ENCODE measurements around the gene USP46.

The USP46 gene

DNA sequence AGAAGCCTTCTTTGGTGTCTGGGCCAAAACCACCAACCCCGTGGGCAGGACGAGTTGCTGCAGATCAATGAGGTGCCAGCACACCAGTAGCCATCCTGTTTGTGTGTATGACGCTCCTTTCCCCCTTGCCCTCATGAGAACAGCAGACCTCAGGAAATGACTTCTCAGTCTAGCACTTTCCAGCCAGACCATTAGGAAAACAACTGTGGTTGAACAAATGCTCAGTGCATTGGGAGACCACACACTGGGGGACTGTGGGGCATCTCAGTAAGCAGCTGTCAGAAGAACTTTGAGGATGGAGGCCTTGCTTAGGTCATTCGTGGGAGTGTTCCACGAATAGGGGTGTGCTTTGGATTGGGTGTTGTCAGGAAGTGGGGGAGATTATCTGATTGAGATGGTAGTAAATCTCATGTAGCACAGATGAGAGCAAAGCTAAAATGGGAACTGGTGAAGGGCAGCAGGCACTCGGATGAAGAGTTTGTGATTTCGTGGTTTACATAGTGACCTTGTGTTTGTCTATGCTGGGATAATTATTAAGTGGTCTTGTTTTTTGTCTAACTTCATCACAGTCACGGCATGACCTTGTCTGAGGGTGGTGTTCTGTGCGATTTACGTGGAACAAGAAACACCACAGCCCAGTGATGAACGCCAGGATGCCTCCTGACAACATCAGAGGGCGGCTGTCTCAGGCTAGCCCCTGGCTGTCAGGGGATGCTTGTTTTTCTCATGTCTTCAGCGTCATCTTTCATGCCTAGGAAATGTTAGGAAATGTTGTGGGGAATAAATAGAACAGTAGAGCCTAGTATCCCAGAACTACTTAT, 70.1 kb downstream of the USP46 start:
- H3K4me3 ChIP-seq (ENCODE audit: severe bottlenecking) = no peak overlapping the region
- no peaks in the 10 kb centered on the region for H3K36me3 ChIP-seq (ENCODE audit: low read depth)
- no peaks in the 10 kb centered on the region for H3K27me3 ChIP-seq (ENCODE audit: insufficient read depth, poor library complexity, severe bottlenecking)
- no peaks in the 10 kb centered on the region for H3K4me1 ChIP-seq (ENCODE audit: insufficient read depth, poor library complexity, severe bottlenecking)
- H3K9me3 ChIP-seq (ENCODE audit: severe bottlenecking) = no peaks in the 10 kb centered on the region
- ATAC-seq (ENCODE audit: low read depth) (peak; percentile 52), DNase-seq (ENCODE audit: low spot score) (no peak)
- H3K27ac ChIP-seq (ENCODE audit: poor library complexity, severe bottlenecking) = no peak overlapping the region
- no peak for TF ChIP-seq CTCF (IDR thresholded peaks at IDR 0.05; ENCODE audit: poor library complexity, severe bottlenecking)

- DNase-seq (ENCODE audit: low spot score) (no peak), ATAC-seq (ENCODE audit: low read depth) (peak; percentile 25; the same call in 1 of the 3 replicates)
- H3K36me3 ChIP-seq (ENCODE audit: low read depth) = no peaks in the 10 kb centered on the region
- H3K27me3 ChIP-seq (ENCODE audit: insufficient read depth, poor library complexity, severe bottlenecking) = no peaks in the 10 kb centered on the region
- peak; percentile 43 for TF ChIP-seq CTCF (IDR thresholded peaks at IDR 0.05; ENCODE audit: poor library complexity, severe bottlenecking)
- H3K27ac ChIP-seq (ENCODE audit: poor library complexity, severe bottlenecking) = no peak overlapping the region
- H3K4me3 ChIP-seq (ENCODE audit: severe bottlenecking) = no peak overlapping the region
- no peaks in the 10 kb centered on the region for H3K9me3 ChIP-seq (ENCODE audit: severe bottlenecking)
- H3K4me1 ChIP-seq (ENCODE audit: insufficient read depth, poor library complexity, severe bottlenecking) = no peaks in the 10 kb centered on the region
Measured at GRCh38 chr4:52588097-52588496, 71.0 kb downstream of the USP46 start.

GRCh38 chr4:52586069-52586468, 73.0 kb downstream of the USP46 start:
- Histone ChIP-seq H3K27ac (ENCODE audit: poor library complexity, severe bottlenecking) (no peak overlapping the region), H3K36me3 (ENCODE audit: low read depth) (no peaks in the 10 kb centered on the region), H3K9me3 (ENCODE audit: severe bottlenecking) (no peaks in the 10 kb centered on the region), H3K4me3 (ENCODE audit: severe bottlenecking) (no peak overlapping the region), H3K4me1 (ENCODE audit: insufficient read depth, poor library complexity, severe bottlenecking) (no peaks in the 10 kb centered on the region), H3K27me3 (ENCODE audit: insufficient read depth, poor library complexity, severe bottlenecking) (no peaks in the 10 kb centered on the region)
- ATAC-seq (ENCODE audit: low read depth) (no peak), DNase-seq (ENCODE audit: low spot score) (no peak)
- no peak for TF ChIP-seq CTCF (IDR thresholded peaks at IDR 0.05; ENCODE audit: poor library complexity, severe bottlenecking)

DNA sequence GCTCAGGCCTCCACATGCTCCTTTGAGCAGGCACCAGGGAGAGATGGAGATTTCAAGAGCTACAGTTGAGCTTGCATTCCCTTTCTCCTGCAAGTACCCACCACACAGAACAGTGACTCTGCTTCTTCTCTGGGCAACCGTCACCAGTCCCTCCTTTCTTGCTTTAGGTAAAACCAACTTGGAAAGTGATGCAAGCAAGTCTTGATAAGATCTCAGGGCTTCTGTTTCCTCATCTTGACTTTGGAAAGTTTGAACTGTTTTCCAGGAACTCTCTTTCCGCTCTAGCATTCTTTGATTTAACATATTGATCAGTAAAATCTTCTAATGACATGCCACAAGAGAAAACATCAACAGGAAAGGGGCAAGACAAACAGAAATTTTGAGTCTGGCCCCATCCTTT, 73.7 kb downstream of the USP46 start:
- no peak for DNase-seq (ENCODE audit: low spot score)
- Histone ChIP-seq H3K27ac (ENCODE audit: poor library complexity, severe bottlenecking) (no peak overlapping the region), H3K36me3 (ENCODE audit: low read depth) (no peaks in the 10 kb centered on the region), H3K27me3 (ENCODE audit: insufficient read depth, poor library complexity, severe bottlenecking) (no peaks in the 10 kb centered on the region), H3K4me3 (ENCODE audit: severe bottlenecking) (no peak overlapping the region), H3K9me3 (ENCODE audit: severe bottlenecking) (no peaks in the 10 kb centered on the region), H3K4me1 (ENCODE audit: insufficient read depth, poor library complexity, severe bottlenecking) (no peaks in the 10 kb centered on the region)
- no peak for TF ChIP-seq CTCF (IDR thresholded peaks at IDR 0.05; ENCODE audit: poor library complexity, severe bottlenecking)
- no peak for ATAC-seq (ENCODE audit: low read depth)

DNA sequence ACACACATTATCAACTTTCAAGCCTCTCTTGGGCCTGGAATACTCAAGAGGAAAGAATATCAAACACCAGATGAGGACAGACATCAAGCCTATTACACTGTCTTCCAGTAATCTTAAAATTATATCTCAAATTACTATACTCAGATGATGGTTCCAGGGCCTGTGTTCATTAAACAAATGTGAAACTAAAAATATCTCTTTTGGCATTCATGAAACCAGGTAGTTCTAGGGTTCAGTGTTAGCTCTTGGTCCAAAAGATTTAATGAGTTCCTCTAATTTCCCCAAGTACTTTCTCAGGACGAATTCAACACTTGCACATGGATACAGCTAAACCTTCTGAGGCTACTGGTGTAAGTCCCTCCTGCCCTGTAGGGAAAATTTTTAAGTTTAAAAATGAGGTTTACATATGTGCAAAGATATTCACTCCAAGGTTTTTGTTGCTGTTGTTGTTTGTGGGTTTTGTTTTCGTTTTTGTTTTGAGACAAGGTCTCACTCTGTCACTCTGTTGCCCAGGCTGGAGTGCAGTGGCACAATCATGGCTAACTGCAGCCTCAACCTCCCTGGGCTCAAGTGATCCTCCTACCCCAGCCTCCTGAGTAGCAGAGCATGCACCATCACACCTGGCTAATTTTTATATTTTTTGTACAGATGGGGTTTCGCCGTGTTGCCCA, 79.4 kb downstream of the USP46 start:
- no peak for TF ChIP-seq CTCF (IDR thresholded peaks at IDR 0.05; ENCODE audit: poor library complexity, severe bottlenecking)
- Histone ChIP-seq H3K4me3 (ENCODE audit: severe bottlenecking) (no peak overlapping the region), H3K27me3 (ENCODE audit: insufficient read depth, poor library complexity, severe bottlenecking) (no peaks in the 10 kb centered on the region)

More for the DNA sequence above, 79.4 kb downstream of the USP46 start:
- DNase-seq (ENCODE audit: low spot score) (no peak), ATAC-seq (ENCODE audit: low read depth) (no peak)
- Histone ChIP-seq H3K36me3 (ENCODE audit: low read depth) (no peaks in the 10 kb centered on the region), H3K9me3 (ENCODE audit: severe bottlenecking) (no peaks in the 10 kb centered on the region), H3K27ac (ENCODE audit: poor library complexity, severe bottlenecking) (no peak overlapping the region), H3K4me1 (ENCODE audit: insufficient read depth, poor library complexity, severe bottlenecking) (no peaks in the 10 kb centered on the region)

Data from RWPE2 (cell line).